Caco-2 (cell line): ENCODE results near the gene ZDHHC11B. TPM values are rescaled to one million over a fixed set of nuclear protein-coding genes. Genes with fewer than 3 reads are reported as not detected.
"Not testable (repeated sequence)": the region's sequence is repeated elsewhere in the genome, so short reads cannot be mapped to it uniquely, and the experiment has no call there.

Experiments used
- BruUV-seq: library from RNA; stranded (reverse); fragments of 400-500 nt; replicated peaks from 2 replicates; lab custom pipeline; 2021; lab: Mats Ljungman, UMichigan
- CTCF ChIA-PET: fragments of 300-600 bp; sonication (Branson Sonifier 250); formaldehyde crosslinking; loops from one replicate; lab custom pipeline; 2022; ENCODE audit warnings: antibody characterized with exemption; lab: Charles Lee
- POLR2A ChIA-PET: fragments of 300-600 bp; sonication (Branson Sonifier 250); formaldehyde crosslinking; loops from one replicate; lab custom pipeline; 2022; ENCODE audit warnings: antibody characterized with exemption; lab: Charles Lee
- DNase-seq, 2 experiments: peaks; one replicate each; pipeline versions ENCODE4 v3.0.0 to v3.0.0-alpha.2; 2020 to 2022
- H3K27me3 ChIP-seq: replicated peaks from 2 replicates; pipeline ENCODE4 v1.6.0; 2011; ENCODE audit warnings: low read length; ENCODE audit not compliant: control insufficient read depth, insufficient read depth
- H3K36me3 ChIP-seq: 2 replicates; pipeline ENCODE4 v1.5.1; 2011; ENCODE audit warnings: low read length; ENCODE audit not compliant: control insufficient read depth, insufficient read depth
- H3K4me1 ChIP-seq: fragments of 250-450 bp; sonication (Bioruptor Pico); 2 replicates; pipeline ENCODE4 v1.5.1; 2020; ENCODE audit warnings: mild to moderate bottlenecking
- H3K4me3 ChIP-seq: 2 replicates; pipeline ENCODE4 v1.5.1; 2011; ENCODE audit warnings: low read depth, mild to moderate bottlenecking, control low read depth, low read length
- H3K9me3 ChIP-seq: fragments of 250-450 bp; sonication (Bioruptor Pico); 2 replicates; pipeline ENCODE4 v1.5.1; 2020; ENCODE audit warnings: mild to moderate bottlenecking, moderate library complexity
- H3K27ac Mint-ChIP-seq: one replicate; pipeline ENCODE4 v1.8.0; 2022; ENCODE audit warnings: mixed read lengths; ENCODE audit not compliant: unreplicated experiment
- H3K27me3 Mint-ChIP-seq: one replicate; pipeline ENCODE4 v1.8.0; 2022; ENCODE audit warnings: mixed read lengths; ENCODE audit not compliant: insufficient read depth, unreplicated experiment
- H3K36me3 Mint-ChIP-seq: one replicate; pipeline ENCODE4 v1.8.0; 2022; ENCODE audit warnings: mild to moderate bottlenecking, mixed read lengths; ENCODE audit not compliant: insufficient read depth, unreplicated experiment
- H3K4me1 Mint-ChIP-seq: one replicate; pipeline ENCODE4 v1.8.0; 2022; ENCODE audit warnings: low read depth, mixed read lengths; ENCODE audit not compliant: unreplicated experiment
- H3K4me3 Mint-ChIP-seq: one replicate; pipeline ENCODE4 v1.8.0; 2022; ENCODE audit warnings: mild to moderate bottlenecking, moderate library complexity, mixed read lengths; ENCODE audit not compliant: unreplicated experiment
- H3K9me3 Mint-ChIP-seq: one replicate; pipeline ENCODE4 v1.8.0; 2022; ENCODE audit warnings: mixed read lengths; ENCODE audit not compliant: unreplicated experiment
- intact Hi-C: fragments of 100-400 bp; cut with micrococcal nuclease; formaldehyde crosslinking; loops from one replicate; pipeline ENCODE4 v1.10.0; 2022; ENCODE audit not compliant: unreplicated experiment
- total RNA-seq: library from RNA; stranded (reverse); gene quantifications from 2 replicates; pipeline ENCODE4 v1.2.3, GENCODE V29; 2022

ZDHHC11B gene
- total RNA-seq, 1 experiment from 2014 or later, result 1.00 TPM

DNA sequence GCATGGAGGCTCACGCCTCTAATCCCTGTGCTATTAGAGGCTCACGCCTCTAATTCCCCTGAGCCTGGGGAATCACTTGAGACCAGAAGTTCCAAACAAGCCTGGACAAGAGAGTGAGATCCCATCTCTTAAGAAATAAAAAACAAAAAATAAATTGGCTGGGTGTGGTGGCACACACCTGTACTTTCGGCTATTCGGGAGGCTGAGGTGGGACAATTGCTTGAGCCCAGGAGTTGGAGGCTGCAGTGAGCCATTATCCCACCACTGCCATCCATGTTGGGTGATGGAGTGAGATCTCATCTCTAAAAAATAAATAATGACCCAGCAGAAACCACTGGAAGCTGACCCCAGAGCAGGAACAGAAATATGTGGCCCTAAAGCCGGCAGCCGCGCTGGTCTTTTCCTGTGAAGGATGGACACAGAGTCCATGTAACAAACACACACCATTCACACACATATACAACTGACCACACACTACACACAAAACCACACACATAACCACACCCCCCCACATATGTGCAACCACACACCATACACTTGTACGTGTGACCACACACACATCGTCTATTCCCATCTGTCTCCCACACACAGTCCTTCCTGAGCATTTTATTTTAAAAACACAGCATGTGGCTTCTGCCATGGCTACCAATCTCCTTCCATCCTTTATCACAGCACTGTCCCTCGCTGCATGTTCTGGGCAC is 51.6 kb downstream of the ZDHHC11B start:
- H3K27me3 ChIP-seq, intact Hi-C loops, POLR2A ChIA-PET, H3K27ac Mint-ChIP-seq, H3K4me3 Mint-ChIP-seq, H3K4me1 Mint-ChIP-seq, H3K4me3 ChIP-seq, H3K9me3 Mint-ChIP-seq, DNase-seq, BruUV-seq, H3K9me3 ChIP-seq, H3K4me1 ChIP-seq, CTCF ChIA-PET, H3K36me3 Mint-ChIP-seq, H3K36me3 ChIP-seq, H3K27me3 Mint-ChIP-seq: not testable (repeated sequence)

DNA sequence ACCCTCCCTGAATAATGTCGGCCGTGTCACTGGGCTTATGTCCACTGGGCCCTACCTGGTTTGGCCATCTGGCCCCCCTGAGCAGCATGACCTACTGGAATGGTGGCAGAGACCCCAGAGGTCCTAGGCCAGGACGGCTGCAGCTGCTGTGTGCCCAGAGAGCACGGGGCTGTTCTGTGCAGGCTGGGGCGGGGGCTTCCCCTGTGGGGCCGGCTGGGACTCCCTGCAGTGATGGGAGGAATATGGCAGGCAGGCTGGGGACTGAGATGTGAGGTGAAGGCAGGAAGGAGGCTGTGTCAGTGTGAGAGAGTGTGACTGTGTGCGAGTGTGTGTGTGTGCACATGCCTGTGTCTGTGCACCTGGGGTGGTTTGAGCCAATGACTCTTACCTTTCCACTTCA is 55.3 kb downstream of the ZDHHC11B start:
- H3K9me3 ChIP-seq, H3K4me3 Mint-ChIP-seq, CTCF ChIA-PET, H3K27me3 Mint-ChIP-seq, H3K27ac Mint-ChIP-seq, BruUV-seq, intact Hi-C loops, H3K4me1 ChIP-seq, H3K9me3 Mint-ChIP-seq, H3K36me3 ChIP-seq, POLR2A ChIA-PET, H3K4me3 ChIP-seq, H3K36me3 Mint-ChIP-seq, H3K4me1 Mint-ChIP-seq, H3K27me3 ChIP-seq, DNase-seq: not testable (repeated sequence)

DNA sequence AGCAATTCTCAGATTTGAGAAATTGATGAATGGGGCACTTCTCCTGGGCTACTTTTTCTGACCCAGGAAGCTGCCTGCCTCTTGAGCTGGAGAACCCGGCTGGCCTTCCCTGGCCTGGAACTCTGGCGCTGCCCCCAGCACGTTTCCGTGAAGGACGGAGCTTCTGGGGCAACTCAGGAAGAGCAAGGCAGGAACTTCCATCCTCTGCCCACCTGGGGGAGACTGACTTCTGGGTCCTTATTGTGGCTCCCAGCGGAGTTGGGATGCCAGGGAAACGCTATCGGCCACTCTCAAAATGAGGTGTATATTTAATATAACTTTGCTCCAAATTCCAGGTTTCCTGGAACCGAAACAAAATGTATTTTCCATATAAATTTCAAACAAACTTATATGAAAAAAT is 57.4 kb downstream of the ZDHHC11B start:
- DNase-seq, H3K9me3 Mint-ChIP-seq, CTCF ChIA-PET, intact Hi-C loops, H3K4me3 Mint-ChIP-seq, POLR2A ChIA-PET, H3K4me1 ChIP-seq, H3K27me3 Mint-ChIP-seq, H3K9me3 ChIP-seq, H3K27me3 ChIP-seq, H3K27ac Mint-ChIP-seq, H3K4me1 Mint-ChIP-seq, BruUV-seq, H3K4me3 ChIP-seq, H3K36me3 ChIP-seq, H3K36me3 Mint-ChIP-seq: not testable (repeated sequence)

DNA sequence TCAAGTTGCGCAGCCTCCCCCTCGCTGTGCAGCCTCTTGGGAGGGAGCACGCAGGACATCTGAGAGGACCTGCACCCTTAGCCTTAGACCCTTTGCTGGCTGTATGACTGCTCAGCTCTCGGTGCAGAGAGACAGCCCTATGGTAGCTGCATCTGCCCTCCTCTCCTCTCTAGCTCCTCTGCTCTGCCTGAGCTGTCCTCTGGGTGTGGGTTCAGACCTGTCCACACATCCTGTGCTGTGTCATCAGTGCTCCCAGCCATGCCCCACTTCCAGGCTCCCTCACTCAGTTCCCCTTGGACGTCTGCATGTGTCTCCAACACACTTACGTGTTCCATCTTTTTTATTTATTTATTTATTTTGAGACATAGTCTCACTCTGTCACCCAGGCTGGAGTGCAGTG is 60.7 kb downstream of the ZDHHC11B start:
- intact Hi-C loops, H3K36me3 ChIP-seq, POLR2A ChIA-PET, H3K4me3 Mint-ChIP-seq, H3K27me3 Mint-ChIP-seq, H3K27me3 ChIP-seq, DNase-seq, CTCF ChIA-PET, H3K4me3 ChIP-seq, H3K27ac Mint-ChIP-seq, H3K4me1 ChIP-seq, H3K9me3 ChIP-seq, H3K4me1 Mint-ChIP-seq, H3K36me3 Mint-ChIP-seq, BruUV-seq: not testable (repeated sequence)
- peaks cover 17% of the 10 kb centered on the region for H3K9me3 Mint-ChIP-seq

DNA sequence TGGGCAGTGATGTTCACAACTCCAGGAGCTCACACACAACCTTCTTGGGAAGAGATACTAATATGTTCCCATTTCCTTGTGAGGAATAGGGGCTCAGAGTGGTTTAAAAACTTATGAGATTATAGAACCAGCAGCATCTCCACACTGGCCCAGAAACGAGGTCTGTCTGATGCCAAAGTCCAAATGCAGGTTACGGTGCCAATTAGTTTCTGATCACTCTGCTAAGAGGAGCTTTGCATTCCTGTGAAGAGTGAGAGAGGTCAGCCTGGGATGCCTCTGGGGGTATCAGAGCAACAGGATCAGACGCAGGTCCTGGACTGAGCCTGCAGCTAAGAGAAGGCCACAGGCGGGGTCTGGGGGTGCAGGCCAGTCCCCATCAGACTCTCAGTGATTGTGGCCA is 61.2 kb downstream of the ZDHHC11B start:
- CTCF ChIA-PET, H3K4me3 Mint-ChIP-seq, POLR2A ChIA-PET, H3K27me3 ChIP-seq, H3K4me1 Mint-ChIP-seq, H3K36me3 Mint-ChIP-seq, BruUV-seq, H3K9me3 ChIP-seq, H3K27ac Mint-ChIP-seq, H3K36me3 ChIP-seq, DNase-seq, H3K4me3 ChIP-seq, intact Hi-C loops, H3K4me1 ChIP-seq: not testable (repeated sequence)
- H3K27me3 Mint-ChIP-seq, result peaks cover 13% of the 10 kb centered on the region
- H3K9me3 Mint-ChIP-seq, result peaks cover 22% of the 10 kb centered on the region

GRCh38 chr5:719379-719778 is 65.2 kb downstream of the ZDHHC11B start:
- BruUV-seq, H3K9me3 ChIP-seq, H3K4me1 ChIP-seq, CTCF ChIA-PET, H3K36me3 ChIP-seq, POLR2A ChIA-PET, H3K4me1 Mint-ChIP-seq, H3K27ac Mint-ChIP-seq, DNase-seq, H3K4me3 Mint-ChIP-seq, H3K27me3 ChIP-seq, H3K4me3 ChIP-seq, intact Hi-C loops, H3K36me3 Mint-ChIP-seq: not testable (repeated sequence)
- Mint-ChIP-seq H3K9me3 (peaks cover 31% of the 10 kb centered on the region), H3K27me3 (peaks cover 16% of the 10 kb centered on the region)
